Pons (tissue), 1 donor: ENCODE data around the gene PPP6R1.

Experiments
- DNase-seq: peaks from one replicate; pipeline ENCODE4 v3.0.0-alpha.2; 2016; ENCODE audit warnings: low spot score

The PPP6R1 gene

GRCh38 chr19:55283548-55284377, 24.9 kb upstream of the PPP6R1 start, which contains the start of gene BRSK1:
Gene BRSK1 (plus strand): TSS chr19:55283997. CDS start chr19:55284443, 446 bp downstream.
- peak; percentile 57 for DNase-seq

GRCh38 chr19:55279770-55280643, 21.2 kb upstream of the PPP6R1 start, which contains the start of gene HSPBP1:
Gene HSPBP1 (minus strand): TSS chr19:55280110. CDS start chr19:55279608, 502 bp downstream.
- DNase-seq, result peak; percentile 91

GRCh38 chr19:55279340-55279739, 20.5 kb upstream of the PPP6R1 start:
- DNase-seq, result no peak

GRCh38 chr19:55278391-55279135, 19.7 kb upstream of the PPP6R1 start:
- no peak for DNase-seq

- DNase-seq, result no peak
Measured at GRCh38 chr19:55277494-55277893, 18.7 kb upstream of the PPP6R1 start.

- no peak for DNase-seq
Measured at GRCh38 chr19:55276720-55277430, 18.1 kb upstream of the PPP6R1 start.

GRCh38 chr19:55275851-55276719, 17.3 kb upstream of the PPP6R1 start:
- no peak for DNase-seq

- no peak for DNase-seq
Measured at GRCh38 chr19:55273978-55274707, 15.3 kb upstream of the PPP6R1 start.

- no peak for DNase-seq
Measured at GRCh38 chr19:55272142-55272541, 13.3 kb upstream of the PPP6R1 start.

- no peak for DNase-seq
Measured at GRCh38 chr19:55270172-55270942, 11.5 kb upstream of the PPP6R1 start.

GRCh38 chr19:55269299-55269698, 10.5 kb upstream of the PPP6R1 start:
- no peak for DNase-seq

- no peak for DNase-seq
Measured at GRCh38 chr19:55266840-55267239, 8.0 kb upstream of the PPP6R1 start.

GRCh38 chr19:55266404-55266803, 7.6 kb upstream of the PPP6R1 start:
- DNase-seq, result no peak

GRCh38 chr19:55265723-55266386, 7.0 kb upstream of the PPP6R1 start:
- DNase-seq, result no peak

- DNase-seq, result no peak
Measured at GRCh38 chr19:55265173-55265572, 6.4 kb upstream of the PPP6R1 start.

GRCh38 chr19:55264531-55264930, 5.7 kb upstream of the PPP6R1 start:
- DNase-seq, result no peak

- DNase-seq, result no peak
Measured at GRCh38 chr19:55262359-55262758, 3.5 kb upstream of the PPP6R1 start.

GRCh38 chr19:55261671-55262126, 2.9 kb upstream of the PPP6R1 start:
- DNase-seq, result no peak
